ENCODE results near the gene ARID1A.
A peak's percentile ranks its signal among the peaks of the same experiment; 100 is the strongest.

ARID1A gene

GRCh38 chr1:26693599-26694572 is 1.9 kb upstream of the ARID1A start:
- Histone ChIP-seq H4K91ac (ENCODE audit: low read depth, low read length) (peak overlapping the region; percentile 97), H3K23ac (ENCODE audit: low read length) (no peak overlapping the region), H3K9ac (ENCODE audit: low read length) (no peak overlapping the region), H4K8ac (ENCODE audit: low read depth, low read length) (peak overlapping the region; percentile 86), H3K9me3 (ENCODE audit: insufficient read depth, low read depth, low read length) (no peaks in the 10 kb centered on the region), H4K12ac (ENCODE audit: low read depth, low read length) (no peak overlapping the region), H2BK12ac (ENCODE audit: low read length) (peak overlapping the region; percentile 88), H2BK5ac (ENCODE audit: low read depth, low read length, poor library complexity) (peak overlapping the region; percentile 96), H2AK5ac (ENCODE audit: low read length) (peak overlapping the region; percentile 89), H3K4me2 (ENCODE audit: low read length) (peak overlapping the region; percentile 94), H3K18ac (ENCODE audit: low read length) (peak overlapping the region; percentile 83), H3K79me2 (ENCODE audit: control insufficient read depth, insufficient read depth, low read length, poor library complexity) (peaks cover 33% of the 10 kb centered on the region), H3K4me3 (ENCODE audit: low read depth, low read length) (no peak overlapping the region), H3K36me3 (ENCODE audit: control insufficient read depth in 1 of 2, insufficient read depth in 2 of 2, low read length in 2 of 2) (no peaks in the 10 kb centered on the region), H3K4ac (ENCODE audit: low read depth, low read length) (peak overlapping the region; percentile 64), H3K79me1 (ENCODE audit: low read length) (peaks cover 51% of the 10 kb centered on the region), H3K27ac (ENCODE audit: low read depth, low read length) (peak overlapping the region; percentile 99), H3K4me1 (ENCODE audit: control insufficient read depth in 1 of 2, insufficient read depth in 2 of 2, low read length in 2 of 2) (peaks cover 11% of the 10 kb centered on the region in 2 experiments), H3K27me3 (ENCODE audit: insufficient read depth, low read length) (no peaks in the 10 kb centered on the region), H2BK120ac (ENCODE audit: insufficient read depth, low read length, poor library complexity) (peak overlapping the region; percentile 95), H3K14ac (ENCODE audit: low read length) (peak overlapping the region; percentile 90), H2AFZ (ENCODE audit: insufficient read depth, low read length, poor library complexity) (no peak overlapping the region)
- no CpG with 5 or more reads among the region's 7 CpGs for WGBS (ENCODE audit: extremely low coverage, insufficient coverage, insufficient read length)
- DNase-seq = no peak

GRCh38 chr1:26694638-26695355 is 1.0 kb upstream of the ARID1A start:
- no peak for DNase-seq
- Histone ChIP-seq H3K27me3 (ENCODE audit: insufficient read depth, low read length) (no peaks in the 10 kb centered on the region), H2BK12ac (ENCODE audit: low read length) (peak overlapping the region; percentile 86), H3K9ac (ENCODE audit: low read length) (peak overlapping the region; percentile 88), H2AFZ (ENCODE audit: insufficient read depth, low read length, poor library complexity) (peak overlapping the region; percentile 12), H3K4ac (ENCODE audit: low read depth, low read length) (peak overlapping the region; percentile 81), H3K27ac (ENCODE audit: low read depth, low read length) (peak overlapping the region; percentile 99), H3K79me2 (ENCODE audit: control insufficient read depth, insufficient read depth, low read length, poor library complexity) (peaks cover 35% of the 10 kb centered on the region), H3K4me2 (ENCODE audit: low read length) (peak overlapping the region; percentile 94), H3K4me3 (ENCODE audit: low read depth, low read length) (peak overlapping the region; percentile 70), H3K9me3 (ENCODE audit: insufficient read depth, low read depth, low read length) (no peaks in the 10 kb centered on the region), H4K91ac (ENCODE audit: low read depth, low read length) (peak overlapping the region; percentile 91), H3K36me3 (ENCODE audit: control insufficient read depth in 1 of 2, insufficient read depth in 2 of 2, low read length in 2 of 2) (no peaks in the 10 kb centered on the region), H2BK5ac (ENCODE audit: low read depth, low read length, poor library complexity) (peak overlapping the region; percentile 96), H3K23ac (ENCODE audit: low read length) (peak overlapping the region; percentile 58), H3K14ac (ENCODE audit: low read length) (peak overlapping the region; percentile 93), H4K12ac (ENCODE audit: low read depth, low read length) (peak overlapping the region; percentile 39), H4K8ac (ENCODE audit: low read depth, low read length) (peak overlapping the region; percentile 86), H3K4me1 (ENCODE audit: control insufficient read depth in 1 of 2, insufficient read depth in 2 of 2, low read length in 2 of 2) (peaks cover 11 to 13% of the 10 kb centered on the region in 2 experiments), H3K79me1 (ENCODE audit: low read length) (peaks cover 51% of the 10 kb centered on the region), H2BK120ac (ENCODE audit: insufficient read depth, low read length, poor library complexity) (peak overlapping the region; percentile 88), H3K18ac (ENCODE audit: low read length) (peak overlapping the region; percentile 93), H2AK5ac (ENCODE audit: low read length) (peak overlapping the region; percentile 81)
- WGBS (ENCODE audit: extremely low coverage, insufficient coverage, insufficient read length) = no CpG with 5 or more reads among the region's 14 CpGs

- Histone ChIP-seq H4K91ac (ENCODE audit: low read depth, low read length) (peak overlapping the region; percentile 98), H3K27ac (ENCODE audit: low read depth, low read length) (peak overlapping the region; percentile 99), H3K14ac (ENCODE audit: low read length) (peak overlapping the region; percentile 99), H3K9ac (ENCODE audit: low read length) (peak overlapping the region; percentile 99), H4K8ac (ENCODE audit: low read depth, low read length) (peak overlapping the region; percentile 92), H3K9me3 (ENCODE audit: insufficient read depth, low read depth, low read length) (no peaks in the 10 kb centered on the region), H4K12ac (ENCODE audit: low read depth, low read length) (peak overlapping the region; percentile 94), H3K79me2 (ENCODE audit: control insufficient read depth, insufficient read depth, low read length, poor library complexity) (peaks cover 39% of the 10 kb centered on the region), H2BK120ac (ENCODE audit: insufficient read depth, low read length, poor library complexity) (peak overlapping the region; percentile 98), H3K4me3 (ENCODE audit: low read depth, low read length) (peak overlapping the region; percentile 96), H3K23ac (ENCODE audit: low read length) (no peak overlapping the region), H2AK5ac (ENCODE audit: low read length) (peak overlapping the region; percentile 95), H3K4me2 (ENCODE audit: low read length) (peak overlapping the region; percentile 59), H3K4ac (ENCODE audit: low read depth, low read length) (peak overlapping the region; percentile 97), H2BK12ac (ENCODE audit: low read length) (peak overlapping the region; percentile 42), H3K36me3 (ENCODE audit: control insufficient read depth in 1 of 2, insufficient read depth in 2 of 2, low read length in 2 of 2) (peaks cover 0 to 1% of the 10 kb centered on the region in 2 experiments), H2BK5ac (ENCODE audit: low read depth, low read length, poor library complexity) (peak overlapping the region; percentile 100), H3K27me3 (ENCODE audit: insufficient read depth, low read length) (no peaks in the 10 kb centered on the region), H3K18ac (ENCODE audit: low read length) (peak overlapping the region; percentile 98), H2AFZ (ENCODE audit: insufficient read depth, low read length, poor library complexity) (peak overlapping the region; percentile 45), H3K79me1 (ENCODE audit: low read length) (peaks cover 50% of the 10 kb centered on the region), H3K4me1 (ENCODE audit: control insufficient read depth in 1 of 2, insufficient read depth in 2 of 2, low read length in 2 of 2) (peaks cover 14 to 18% of the 10 kb centered on the region in 2 experiments)
- WGBS (ENCODE audit: extremely low coverage, insufficient coverage, insufficient read length) = no CpG with 5 or more reads among the region's 72 CpGs
- peak in 1 of 2 donors; percentile 31 for DNase-seq
These were observed 371 bp downstream of the ARID1A start for GRCh38 chr1:26696119-26696653.

All from trophoblast cell (in vitro differentiated cells and primary cell).